8988T (cell line): ENCODE measurements around the gene MARCHF6.
"Not testable (repeated sequence)": the region's sequence is repeated elsewhere in the genome, so short reads cannot be mapped to it uniquely, and the experiment has no call there.

Source experiments
- DNase-seq: peaks from one replicate; pipeline ENCODE4 v3.0.0; 2011

The MARCHF6 gene

GRCh38 chr5:10323588-10324488 is 29.7 kb upstream of the MARCHF6 start:
- no peak for DNase-seq

GRCh38 chr5:10324518-10325370 is 28.8 kb upstream of the MARCHF6 start:
- DNase-seq = no peak

GRCh38 chr5:10328323-10328722 is 25.2 kb upstream of the MARCHF6 start:
- DNase-seq = no peak

- no peak for DNase-seq
Measured at GRCh38 chr5:10329446-10329819, 24.1 kb upstream of the MARCHF6 start.

GRCh38 chr5:10329820-10330481 is 23.5 kb upstream of the MARCHF6 start:
- DNase-seq = no peak

- no peak for DNase-seq
Measured at GRCh38 chr5:10330511-10331230, 22.8 kb upstream of the MARCHF6 start.

GRCh38 chr5:10331341-10331796 is 22.1 kb upstream of the MARCHF6 start:
- DNase-seq = no peak

- no peak for DNase-seq
Measured at GRCh38 chr5:10332301-10332700, 21.2 kb upstream of the MARCHF6 start.

GRCh38 chr5:10333154-10334006 is 20.1 kb upstream of the MARCHF6 start:
- no peak for DNase-seq

- DNase-seq = no peak
Measured at GRCh38 chr5:10334831-10335230, 18.7 kb upstream of the MARCHF6 start.

- DNase-seq = no peak
Measured at GRCh38 chr5:10335711-10336470, 17.6 kb upstream of the MARCHF6 start.

GRCh38 chr5:10337107-10337506 is 16.4 kb upstream of the MARCHF6 start:
- DNase-seq = no peak

GRCh38 chr5:10337986-10338385 is 15.5 kb upstream of the MARCHF6 start:
- DNase-seq = no peak

- no peak for DNase-seq
Measured at GRCh38 chr5:10338686-10339057, 14.8 kb upstream of the MARCHF6 start.

GRCh38 chr5:10339058-10339811 is 14.3 kb upstream of the MARCHF6 start:
- no peak for DNase-seq

GRCh38 chr5:10339958-10340357 is 13.5 kb upstream of the MARCHF6 start:
- DNase-seq = no peak

- DNase-seq = no peak
Measured at GRCh38 chr5:10343486-10343885, 10.0 kb upstream of the MARCHF6 start.

GRCh38 chr5:10344461-10345106 is 8.9 kb upstream of the MARCHF6 start:
- not testable (repeated sequence) for DNase-seq

GRCh38 chr5:10348258-10348657 is 5.2 kb upstream of the MARCHF6 start:
- DNase-seq = no peak
